H9 (cell line): ENCODE data around the gene PFDN2. TPM values are rescaled to one million over a fixed set of nuclear protein-coding genes. Genes with fewer than 3 reads are reported as not detected.

Experiments
- DNase-seq: peaks from one replicate; pipeline ENCODE4 v3.0.0-alpha.2; 2017
- H2AFZ ChIP-seq: one replicate; pipeline ENCODE4 v1.6.1; 2013; ENCODE audit warnings: mild to moderate bottlenecking, low read length, control low read depth, moderate library complexity
- H2AK5ac ChIP-seq: 2 replicates; pipeline ENCODE4 v1.6.1; 2013; ENCODE audit warnings: low read length, control low read depth, mixed read lengths; ENCODE audit not compliant: insufficient read length
- H2BK120ac ChIP-seq: one replicate; pipeline ENCODE4 v1.6.1; 2013; ENCODE audit warnings: low read depth, mild to moderate bottlenecking, low read length, control low read depth, inconsistent platforms; ENCODE audit not compliant: poor library complexity, severe bottlenecking
- H2BK12ac ChIP-seq: 2 replicates; pipeline ENCODE4 v1.6.1; 2013; ENCODE audit warnings: low read length, control low read depth, mixed read lengths, low read depth; ENCODE audit not compliant: insufficient read length
- H2BK15ac ChIP-seq: 2 replicates; pipeline ENCODE4 v1.6.1; 2013; ENCODE audit warnings: low read depth, low read length, control low read depth
- H2BK20ac ChIP-seq: one replicate; pipeline ENCODE4 v1.6.1; 2013; ENCODE audit warnings: low read depth, mild to moderate bottlenecking, low read length, control low read depth, inconsistent platforms; ENCODE audit not compliant: poor library complexity, severe bottlenecking
- H2BK5ac ChIP-seq: 2 replicates; pipeline ENCODE4 v1.6.1; 2013; ENCODE audit warnings: low read length, control low read depth, mixed read lengths; ENCODE audit not compliant: insufficient read length
- H3K14ac ChIP-seq: 2 replicates; pipeline ENCODE4 v1.6.1; 2013; ENCODE audit warnings: low read length, control low read depth; ENCODE audit not compliant: insufficient read depth
- H3K18ac ChIP-seq: 2 replicates; pipeline ENCODE4 v1.6.1; 2013; ENCODE audit warnings: low read depth, mild to moderate bottlenecking, mixed read lengths, low read length, control low read depth; ENCODE audit not compliant: insufficient read length
- H3K23ac ChIP-seq: 2 replicates; pipeline ENCODE4 v1.6.1; 2013; ENCODE audit warnings: low read length, control low read depth, mixed read lengths, low read depth; ENCODE audit not compliant: insufficient read length
- H3K23me2 ChIP-seq: 2 replicates; pipeline ENCODE4 v1.6.1; 2013; ENCODE audit warnings: low read depth, mild to moderate bottlenecking, mixed read lengths, low read length, control low read depth; ENCODE audit not compliant: insufficient read length, poor library complexity, severe bottlenecking
- H3K27ac ChIP-seq: 2 replicates; pipeline ENCODE4 v1.5.1; 2013; ENCODE audit warnings: low read length, control low read depth, mixed read lengths, low read depth; ENCODE audit not compliant: insufficient read length
- H3K27me3 ChIP-seq: 2 replicates; pipeline ENCODE4 v1.6.1; 2013; ENCODE audit warnings: low read length, control low read depth, inconsistent platforms; ENCODE audit not compliant: insufficient read depth
- H3K4ac ChIP-seq: 2 replicates; pipeline ENCODE4 v1.6.1; 2013; ENCODE audit warnings: low read depth, mild to moderate bottlenecking, control low read depth, inconsistent platforms, low read length, moderate library complexity
- H3K4me1 ChIP-seq: 2 replicates; pipeline ENCODE4 v1.6.1; 2013; ENCODE audit warnings: low read length, control low read depth, inconsistent platforms; ENCODE audit not compliant: insufficient read depth
- H3K4me2 ChIP-seq: 2 replicates; pipeline ENCODE4 v1.6.1; 2013; ENCODE audit warnings: low read length, control low read depth, mixed read lengths; ENCODE audit not compliant: insufficient read length, insufficient read depth
- H3K56ac ChIP-seq: 2 replicates; pipeline ENCODE4 v1.6.1; 2013; ENCODE audit warnings: low read depth, mild to moderate bottlenecking, mixed read lengths, low read length, control low read depth; ENCODE audit not compliant: insufficient read length
- H3K79me1 ChIP-seq: 2 replicates; pipeline ENCODE4 v1.6.1; 2013; ENCODE audit warnings: low read depth, mild to moderate bottlenecking, moderate library complexity, low read length, control low read depth, inconsistent platforms; ENCODE audit not compliant: insufficient read depth, poor library complexity, severe bottlenecking
- H3K79me2 ChIP-seq: 2 replicates; pipeline ENCODE4 v1.6.1; 2013; ENCODE audit warnings: low read length, control low read depth, inconsistent platforms; ENCODE audit not compliant: insufficient read depth
- H3K9ac ChIP-seq: 2 replicates; pipeline ENCODE4 v1.6.1; 2013; ENCODE audit warnings: low read length, control low read depth, mixed read lengths; ENCODE audit not compliant: insufficient read length; ENCODE audit errors: extremely low read depth
- H3K9me3 ChIP-seq: one replicate; pipeline ENCODE4 v1.6.1; 2013; ENCODE audit warnings: low read depth, low read length, inconsistent platforms; ENCODE audit not compliant: control insufficient read depth
- H3T11ph ChIP-seq: one replicate; pipeline ENCODE4 v1.6.1; 2013; ENCODE audit warnings: mild to moderate bottlenecking, low read length, control low read depth, inconsistent platforms
- H4K20me1 ChIP-seq: one replicate; pipeline ENCODE4 v1.6.1; 2013; ENCODE audit not compliant: control insufficient read depth, insufficient read length, insufficient read depth
- H4K5ac ChIP-seq: 2 replicates; pipeline ENCODE4 v1.6.1; 2013; ENCODE audit warnings: low read depth, mild to moderate bottlenecking, mixed read lengths, low read length, control low read depth; ENCODE audit not compliant: insufficient read length
- H4K8ac ChIP-seq: replicated peaks from 2 replicates; pipeline ENCODE4 v1.6.1; 2013; ENCODE audit warnings: low read length, control low read depth, mixed read lengths, low read depth; ENCODE audit not compliant: insufficient read length
- H4K91ac ChIP-seq: 2 replicates; pipeline ENCODE4 v1.6.1; 2013; ENCODE audit warnings: low read depth, mild to moderate bottlenecking, moderate library complexity, mixed read lengths, low read length, control low read depth; ENCODE audit not compliant: insufficient read length
- H3K27ac Mint-ChIP-seq, 3 experiments: 2 replicates in 2 of 3; 3 replicates in 1 of 3; pipeline ENCODE4 v1.8.0; 2020 to 2021; ENCODE audit warnings: mixed read lengths in 3 of 3, mild to moderate bottlenecking in 1 of 3, moderate library complexity in 1 of 3
- H3K27me3 Mint-ChIP-seq: 2 replicates; pipeline ENCODE4 v1.8.0; 2021; ENCODE audit warnings: low read depth, mild to moderate bottlenecking, moderate library complexity, mixed read lengths
- H3K36me3 Mint-ChIP-seq, 3 experiments: 2 replicates in 2 of 3; 3 replicates in 1 of 3; pipeline ENCODE4 v1.8.0; 2020 to 2021; ENCODE audit warnings: low read depth in 3 of 3, mixed read lengths in 3 of 3; ENCODE audit not compliant: insufficient read depth in 1 of 3
- H3K4me1 Mint-ChIP-seq, 2 experiments: 2 replicates each; pipeline ENCODE4 v1.8.0; 2020; ENCODE audit warnings: mixed read lengths in 2 of 2
- H3K4me3 Mint-ChIP-seq, 2 experiments: 2 replicates in 1 of 2; 3 replicates in 1 of 2; pipeline ENCODE4 v1.8.0; 2020 to 2021; ENCODE audit warnings: mild to moderate bottlenecking in 2 of 2, mixed read lengths in 2 of 2, moderate library complexity in 1 of 2
- H3K9me3 Mint-ChIP-seq, 2 experiments: 2 replicates in 1 of 2; 3 replicates in 1 of 2; pipeline ENCODE4 v1.8.0; 2020; ENCODE audit warnings: mild to moderate bottlenecking in 2 of 2, mixed read lengths in 2 of 2, moderate library complexity in 1 of 2
- CTCF ChIP-seq: fragments of 200-600 bp; sonication (generic); conservative IDR thresholded peaks from 3 replicates; pipeline ENCODE4 v1.8.0; 2021; ENCODE audit warnings: antibody characterized with exemption, mild to moderate bottlenecking
- WGBS: extraction: QIAGEN DNeasy Blood & Tissue Kit; methylation state at CpG from one replicate; pipeline ENCODE4 v1.1.7; 2013; ENCODE audit warnings: missing lambda C conversion rate, low lambda C conversion rate, mixed read lengths; ENCODE audit not compliant: insufficient read length; ENCODE audit errors: extremely low coverage; 5-methylcytosine and 5-hydroxymethylcytosine counted together
- total RNA-seq: library from RNA; stranded (reverse); gene quantifications from 2 replicates; pipeline ENCODE4 v1.2.1, GENCODE V29; 2021

Gene PFDN2
- total RNA-seq, 1 experiment from 2014 or later = 71.8 TPM

GRCh38 chr1:161070761-161071160 is 47.1 kb downstream of the PFDN2 start:
- Histone ChIP-seq H3K79me2 (no peaks in the 10 kb centered on the region), H3K14ac (no peak overlapping the region), H2BK15ac (no peak overlapping the region), H2BK120ac (no peak overlapping the region), H3K79me1 (no peaks in the 10 kb centered on the region), H2AK5ac (no peak overlapping the region), H3K4me2 (no peak overlapping the region), H3K27ac (no peak overlapping the region), H3K23ac (no peak overlapping the region), H3K56ac (no peak overlapping the region), H3K18ac (no peak overlapping the region), H2AFZ (no peak overlapping the region), H2BK20ac (no peak overlapping the region), H2BK5ac (no peak overlapping the region), H3K9me3 (no peaks in the 10 kb centered on the region), H4K20me1 (no peaks in the 10 kb centered on the region), H3K27me3 (no peaks in the 10 kb centered on the region), H4K91ac (no peak overlapping the region), H4K8ac (no peak overlapping the region), H3K23me2 (no peaks in the 10 kb centered on the region), H3K4ac (no peak overlapping the region), H4K5ac (no peak overlapping the region), H3K4me1 (no peaks in the 10 kb centered on the region), H3T11ph (no peak overlapping the region), H2BK12ac (no peak overlapping the region), H3K9ac (no peak overlapping the region)
- Mint-ChIP-seq H3K4me1 (peaks cover 12 to 15% of the 10 kb centered on the region in 2 experiments), H3K4me3 (no peak overlapping the region), H3K27ac (no peak overlapping the region; a peak in 1 of 7 replicates), H3K27me3 (peaks cover 15% of the 10 kb centered on the region), H3K36me3 (no peaks in the 10 kb centered on the region), H3K9me3 (no peaks in the 10 kb centered on the region; a peak in 1 of 5 replicates)
- no peak for TF ChIP-seq CTCF
- DNase-seq = no peak
- no CpG with 5 or more reads among the region's 4 CpGs for WGBS
